H1 (cell line): ENCODE measurements around the gene CCDC159. TPM values are rescaled to one million over a fixed set of nuclear protein-coding genes. Genes with fewer than 3 reads are reported as not detected.

Experiments
- polyA plus RNA-seq, 7 experiments: library from polyadenylated mRNA; depleted of rRNA in 3 of 7; stranded (reverse) in 5 of 7; unstranded in 2 of 7; fragments of >200 nt in 5 of 7; fragments of 200-250 nt in 2 of 7; gene quantifications; 1 replicate in 5 of 7; 2 replicates in 1 of 7; 4 replicates in 1 of 7; pipeline versions ENCODE4 v1.2.1 to v1.2.3, GENCODE V29; 2011 to 2013; ENCODE audit warnings: missing spikeins in 2 of 7, mixed read lengths in 2 of 7
- total RNA-seq: library from RNA; stranded (reverse); fragmentation: NEBNext Ultra II Directional; extraction: Animal tissue kit (Norgen Biotek cat#: 25700); gene quantifications from 2 replicates; pipeline ENCODE4 v1.2.1, GENCODE V29; 2021
- TF ChIP-seq, protein P1 (sequence below): fragments of 300-600 bp; sonication (generic); IDR thresholded peaks from 2 replicates; pipeline ENCODE4 v1.7.1; 2012; ENCODE audit warnings: low read length, moderate library complexity, mild to moderate bottlenecking, inconsistent platforms; ENCODE audit not compliant: insufficient replicate concordance

Gene CCDC159
- total and polyA plus RNA-seq, 2 of the 8 experiments (the other 6 are each of a cell fraction or from before 2014, with no cell fraction given), result 4.0 to 5.4 TPM

DNA sequence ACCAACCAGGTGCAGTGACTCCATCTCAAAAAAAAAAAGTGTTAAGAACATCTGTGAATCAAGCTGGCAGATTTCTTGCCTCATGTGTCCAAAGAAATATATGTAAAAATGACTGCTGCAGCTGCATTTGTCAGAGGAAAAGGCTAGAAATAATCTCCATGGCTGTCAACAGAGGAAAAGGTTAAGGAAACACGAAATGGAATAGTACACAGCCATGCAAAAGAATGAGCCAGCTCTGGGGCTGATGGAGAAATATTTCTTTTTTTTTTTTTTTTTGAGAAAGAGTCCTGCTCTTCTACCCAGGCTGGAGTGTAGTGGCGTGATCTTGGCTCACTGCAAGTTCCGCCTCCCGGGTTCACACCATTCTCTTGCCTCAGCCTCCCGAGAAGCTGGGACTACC, 13.5 kb upstream of the CCDC159 start (continued):
- TF ChIP-seq, protein P1, sequence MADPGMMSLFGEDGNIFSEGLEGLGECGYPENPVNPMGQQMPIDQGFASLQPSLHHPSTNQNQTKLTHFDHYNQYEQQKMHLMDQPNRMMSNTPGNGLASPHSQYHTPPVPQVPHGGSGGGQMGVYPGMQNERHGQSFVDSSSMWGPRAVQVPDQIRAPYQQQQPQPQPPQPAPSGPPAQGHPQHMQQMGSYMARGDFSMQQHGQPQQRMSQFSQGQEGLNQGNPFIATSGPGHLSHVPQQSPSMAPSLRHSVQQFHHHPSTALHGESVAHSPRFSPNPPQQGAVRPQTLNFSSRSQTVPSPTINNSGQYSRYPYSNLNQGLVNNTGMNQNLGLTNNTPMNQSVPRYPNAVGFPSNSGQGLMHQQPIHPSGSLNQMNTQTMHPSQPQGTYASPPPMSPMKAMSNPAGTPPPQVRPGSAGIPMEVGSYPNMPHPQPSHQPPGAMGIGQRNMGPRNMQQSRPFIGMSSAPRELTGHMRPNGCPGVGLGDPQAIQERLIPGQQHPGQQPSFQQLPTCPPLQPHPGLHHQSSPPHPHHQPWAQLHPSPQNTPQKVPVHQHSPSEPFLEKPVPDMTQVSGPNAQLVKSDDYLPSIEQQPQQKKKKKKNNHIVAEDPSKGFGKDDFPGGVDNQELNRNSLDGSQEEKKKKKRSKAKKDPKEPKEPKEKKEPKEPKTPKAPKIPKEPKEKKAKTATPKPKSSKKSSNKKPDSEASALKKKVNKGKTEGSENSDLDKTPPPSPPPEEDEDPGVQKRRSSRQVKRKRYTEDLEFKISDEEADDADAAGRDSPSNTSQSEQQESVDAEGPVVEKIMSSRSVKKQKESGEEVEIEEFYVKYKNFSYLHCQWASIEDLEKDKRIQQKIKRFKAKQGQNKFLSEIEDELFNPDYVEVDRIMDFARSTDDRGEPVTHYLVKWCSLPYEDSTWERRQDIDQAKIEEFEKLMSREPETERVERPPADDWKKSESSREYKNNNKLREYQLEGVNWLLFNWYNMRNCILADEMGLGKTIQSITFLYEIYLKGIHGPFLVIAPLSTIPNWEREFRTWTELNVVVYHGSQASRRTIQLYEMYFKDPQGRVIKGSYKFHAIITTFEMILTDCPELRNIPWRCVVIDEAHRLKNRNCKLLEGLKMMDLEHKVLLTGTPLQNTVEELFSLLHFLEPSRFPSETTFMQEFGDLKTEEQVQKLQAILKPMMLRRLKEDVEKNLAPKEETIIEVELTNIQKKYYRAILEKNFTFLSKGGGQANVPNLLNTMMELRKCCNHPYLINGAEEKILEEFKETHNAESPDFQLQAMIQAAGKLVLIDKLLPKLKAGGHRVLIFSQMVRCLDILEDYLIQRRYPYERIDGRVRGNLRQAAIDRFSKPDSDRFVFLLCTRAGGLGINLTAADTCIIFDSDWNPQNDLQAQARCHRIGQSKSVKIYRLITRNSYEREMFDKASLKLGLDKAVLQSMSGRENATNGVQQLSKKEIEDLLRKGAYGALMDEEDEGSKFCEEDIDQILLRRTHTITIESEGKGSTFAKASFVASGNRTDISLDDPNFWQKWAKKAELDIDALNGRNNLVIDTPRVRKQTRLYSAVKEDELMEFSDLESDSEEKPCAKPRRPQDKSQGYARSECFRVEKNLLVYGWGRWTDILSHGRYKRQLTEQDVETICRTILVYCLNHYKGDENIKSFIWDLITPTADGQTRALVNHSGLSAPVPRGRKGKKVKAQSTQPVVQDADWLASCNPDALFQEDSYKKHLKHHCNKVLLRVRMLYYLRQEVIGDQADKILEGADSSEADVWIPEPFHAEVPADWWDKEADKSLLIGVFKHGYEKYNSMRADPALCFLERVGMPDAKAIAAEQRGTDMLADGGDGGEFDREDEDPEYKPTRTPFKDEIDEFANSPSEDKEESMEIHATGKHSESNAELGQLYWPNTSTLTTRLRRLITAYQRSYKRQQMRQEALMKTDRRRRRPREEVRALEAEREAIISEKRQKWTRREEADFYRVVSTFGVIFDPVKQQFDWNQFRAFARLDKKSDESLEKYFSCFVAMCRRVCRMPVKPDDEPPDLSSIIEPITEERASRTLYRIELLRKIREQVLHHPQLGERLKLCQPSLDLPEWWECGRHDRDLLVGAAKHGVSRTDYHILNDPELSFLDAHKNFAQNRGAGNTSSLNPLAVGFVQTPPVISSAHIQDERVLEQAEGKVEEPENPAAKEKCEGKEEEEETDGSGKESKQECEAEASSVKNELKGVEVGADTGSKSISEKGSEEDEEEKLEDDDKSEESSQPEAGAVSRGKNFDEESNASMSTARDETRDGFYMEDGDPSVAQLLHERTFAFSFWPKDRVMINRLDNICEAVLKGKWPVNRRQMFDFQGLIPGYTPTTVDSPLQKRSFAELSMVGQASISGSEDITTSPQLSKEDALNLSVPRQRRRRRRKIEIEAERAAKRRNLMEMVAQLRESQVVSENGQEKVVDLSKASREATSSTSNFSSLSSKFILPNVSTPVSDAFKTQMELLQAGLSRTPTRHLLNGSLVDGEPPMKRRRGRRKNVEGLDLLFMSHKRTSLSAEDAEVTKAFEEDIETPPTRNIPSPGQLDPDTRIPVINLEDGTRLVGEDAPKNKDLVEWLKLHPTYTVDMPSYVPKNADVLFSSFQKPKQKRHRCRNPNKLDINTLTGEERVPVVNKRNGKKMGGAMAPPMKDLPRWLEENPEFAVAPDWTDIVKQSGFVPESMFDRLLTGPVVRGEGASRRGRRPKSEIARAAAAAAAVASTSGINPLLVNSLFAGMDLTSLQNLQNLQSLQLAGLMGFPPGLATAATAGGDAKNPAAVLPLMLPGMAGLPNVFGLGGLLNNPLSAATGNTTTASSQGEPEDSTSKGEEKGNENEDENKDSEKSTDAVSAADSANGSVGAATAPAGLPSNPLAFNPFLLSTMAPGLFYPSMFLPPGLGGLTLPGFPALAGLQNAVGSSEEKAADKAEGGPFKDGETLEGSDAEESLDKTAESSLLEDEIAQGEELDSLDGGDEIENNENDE, result no peak
- TF ChIP-seq, all 59 proteins: peak for 0
